ENCODE measurements around the gene IRAK2. TPM values are rescaled to one million over a fixed set of nuclear protein-coding genes. Genes with fewer than 3 reads are reported as not detected.
"Not testable (repeated sequence)": the region's sequence is repeated elsewhere in the genome, so short reads cannot be mapped to it uniquely, and the experiment has no call there.

Gene IRAK2
- total RNA-seq, 1 donor from 2014 or later, result 2.4 TPM

GRCh38 chr3:10262027-10262426 lies 97.3 kb downstream of the IRAK2 start:
- no peak for DNase-seq (ENCODE audit: low spot score)
- Mint-ChIP-seq H3K27me3 (ENCODE audit: low read depth) (no peaks in the 10 kb centered on the region), H3K4me1 (ENCODE audit: low read depth) (peaks cover 49% of the 10 kb centered on the region), H3K27ac (peak overlapping the region; percentile 44), H3K9me3 (no peaks in the 10 kb centered on the region), H3K36me3 (ENCODE audit: low read depth) (peaks cover 86% of the 10 kb centered on the region), H3K4me3 (ENCODE audit: low read depth) (no peak overlapping the region)
- intact Hi-C loops (cut with micrococcal nuclease), result no loop called here

GRCh38 chr3:10263646-10264363 lies 99.1 kb downstream of the IRAK2 start:
- Mint-ChIP-seq H3K27ac (peak overlapping the region; percentile 63), H3K9me3 (no peaks in the 10 kb centered on the region), H3K27me3 (ENCODE audit: low read depth) (no peaks in the 10 kb centered on the region), H3K4me1 (ENCODE audit: low read depth) (peaks cover 56% of the 10 kb centered on the region), H3K36me3 (ENCODE audit: low read depth) (peaks cover 87% of the 10 kb centered on the region), H3K4me3 (ENCODE audit: low read depth) (peak overlapping the region; percentile 41)
- peak; percentile 53 for DNase-seq (ENCODE audit: low spot score)
- intact Hi-C loops (cut with micrococcal nuclease), result no loop called here

- intact Hi-C loops (cut with micrococcal nuclease), result no loop called here
- Mint-ChIP-seq H3K27me3 (ENCODE audit: low read depth) (no peaks in the 10 kb centered on the region), H3K36me3 (ENCODE audit: low read depth) (peaks cover 82% of the 10 kb centered on the region), H3K4me1 (ENCODE audit: low read depth) (peaks cover 43% of the 10 kb centered on the region), H3K27ac (peak overlapping the region; percentile 42), H3K9me3 (no peaks in the 10 kb centered on the region), H3K4me3 (ENCODE audit: low read depth) (no peak overlapping the region)
- no peak for DNase-seq (ENCODE audit: low spot score)
Measured at GRCh38 chr3:10265833-10266232, 101.1 kb downstream of the IRAK2 start.

- H3K27ac Mint-ChIP-seq; DNase-seq (ENCODE audit: low spot score); H3K9me3 Mint-ChIP-seq; H3K27me3 Mint-ChIP-seq (ENCODE audit: low read depth); intact Hi-C loops (cut with micrococcal nuclease); H3K4me3 Mint-ChIP-seq (ENCODE audit: low read depth): not testable (repeated sequence)
- Mint-ChIP-seq H3K36me3 (ENCODE audit: low read depth) (peaks cover 83% of the 10 kb centered on the region), H3K4me1 (ENCODE audit: low read depth) (peaks cover 38% of the 10 kb centered on the region)
Measured at GRCh38 chr3:10266936-10267335, 102.2 kb downstream of the IRAK2 start.

GRCh38 chr3:10268116-10268515 lies 103.4 kb downstream of the IRAK2 start:
- Mint-ChIP-seq H3K4me1 (ENCODE audit: low read depth) (peaks cover 36% of the 10 kb centered on the region), H3K4me3 (ENCODE audit: low read depth) (no peak overlapping the region), H3K36me3 (ENCODE audit: low read depth) (peaks cover 82% of the 10 kb centered on the region), H3K27me3 (ENCODE audit: low read depth) (no peaks in the 10 kb centered on the region), H3K27ac (no peak overlapping the region), H3K9me3 (no peaks in the 10 kb centered on the region)
- DNase-seq (ENCODE audit: low spot score), result no peak
- intact Hi-C loops (cut with micrococcal nuclease), result no loop called here

GRCh38 chr3:10268930-10269329 lies 104.2 kb downstream of the IRAK2 start:
- Mint-ChIP-seq H3K9me3 (no peaks in the 10 kb centered on the region), H3K4me3 (ENCODE audit: low read depth) (no peak overlapping the region), H3K36me3 (ENCODE audit: low read depth) (peaks cover 81% of the 10 kb centered on the region), H3K27me3 (ENCODE audit: low read depth) (no peaks in the 10 kb centered on the region), H3K27ac (no peak overlapping the region), H3K4me1 (ENCODE audit: low read depth) (peaks cover 34% of the 10 kb centered on the region)
- DNase-seq (ENCODE audit: low spot score), result no peak
- intact Hi-C loops (cut with micrococcal nuclease), result no loop called here

GRCh38 chr3:10269443-10269842 lies 104.7 kb downstream of the IRAK2 start:
- Mint-ChIP-seq H3K4me1 (ENCODE audit: low read depth) (peaks cover 35% of the 10 kb centered on the region), H3K4me3 (ENCODE audit: low read depth) (no peak overlapping the region), H3K36me3 (ENCODE audit: low read depth) (peaks cover 81% of the 10 kb centered on the region), H3K27ac (no peak overlapping the region), H3K9me3 (no peaks in the 10 kb centered on the region), H3K27me3 (ENCODE audit: low read depth) (no peaks in the 10 kb centered on the region)
- intact Hi-C loops (cut with micrococcal nuclease), result no loop called here
- no peak for DNase-seq (ENCODE audit: low spot score)

- peaks cover 27% of the 10 kb centered on the region for H3K4me1 Mint-ChIP-seq (ENCODE audit: low read depth)
- H3K27me3 Mint-ChIP-seq (ENCODE audit: low read depth); intact Hi-C loops (cut with micrococcal nuclease); H3K4me3 Mint-ChIP-seq (ENCODE audit: low read depth); H3K9me3 Mint-ChIP-seq; DNase-seq (ENCODE audit: low spot score); H3K27ac Mint-ChIP-seq: not testable (repeated sequence)
- H3K36me3 Mint-ChIP-seq (ENCODE audit: low read depth), result peaks cover 80% of the 10 kb centered on the region
Measured at GRCh38 chr3:10272476-10272875, 107.8 kb downstream of the IRAK2 start.

- H3K9me3 Mint-ChIP-seq, result no peaks in the 10 kb centered on the region
- H3K4me3 Mint-ChIP-seq (ENCODE audit: low read depth), result no peak overlapping the region
- intact Hi-C loops (cut with micrococcal nuclease), result no loop called here
- no peak for DNase-seq (ENCODE audit: low spot score)
- H3K4me1 Mint-ChIP-seq (ENCODE audit: low read depth), result peaks cover 28% of the 10 kb centered on the region
- H3K27ac Mint-ChIP-seq, result peak overlapping the region; percentile 43
- peaks cover 82% of the 10 kb centered on the region for H3K36me3 Mint-ChIP-seq (ENCODE audit: low read depth)
- H3K27me3 Mint-ChIP-seq (ENCODE audit: low read depth), result no peaks in the 10 kb centered on the region
Measured at GRCh38 chr3:10272977-10273376, 108.3 kb downstream of the IRAK2 start.

GRCh38 chr3:10273702-10274305 lies 109.1 kb downstream of the IRAK2 start:
- Mint-ChIP-seq H3K4me1 (ENCODE audit: low read depth) (peaks cover 29% of the 10 kb centered on the region), H3K27ac (no peak overlapping the region), H3K9me3 (no peaks in the 10 kb centered on the region), H3K27me3 (ENCODE audit: low read depth) (no peaks in the 10 kb centered on the region), H3K4me3 (ENCODE audit: low read depth) (no peak overlapping the region), H3K36me3 (ENCODE audit: low read depth) (peaks cover 81% of the 10 kb centered on the region)
- intact Hi-C loops (cut with micrococcal nuclease), result no loop called here
- DNase-seq (ENCODE audit: low spot score), result no peak

- Mint-ChIP-seq H3K27me3 (ENCODE audit: low read depth) (no peaks in the 10 kb centered on the region), H3K4me1 (ENCODE audit: low read depth) (peaks cover 32% of the 10 kb centered on the region), H3K27ac (peak overlapping the region; percentile 52), H3K9me3 (no peaks in the 10 kb centered on the region), H3K4me3 (ENCODE audit: low read depth) (no peak overlapping the region), H3K36me3 (ENCODE audit: low read depth) (peaks cover 84% of the 10 kb centered on the region)
- intact Hi-C loops (cut with micrococcal nuclease), result no loop called here
- no peak for DNase-seq (ENCODE audit: low spot score)
Measured at GRCh38 chr3:10274601-10275000, 109.9 kb downstream of the IRAK2 start.

GRCh38 chr3:10277115-10277625 lies 112.5 kb downstream of the IRAK2 start:
- DNase-seq (ENCODE audit: low spot score), result no peak
- Mint-ChIP-seq H3K4me3 (ENCODE audit: low read depth) (no peak overlapping the region), H3K27me3 (ENCODE audit: low read depth) (no peaks in the 10 kb centered on the region), H3K4me1 (ENCODE audit: low read depth) (peaks cover 38% of the 10 kb centered on the region), H3K36me3 (ENCODE audit: low read depth) (peaks cover 81% of the 10 kb centered on the region), H3K27ac (no peak overlapping the region), H3K9me3 (no peaks in the 10 kb centered on the region)
- intact Hi-C loops (cut with micrococcal nuclease), result no loop called here

- peaks cover 78% of the 10 kb centered on the region for H3K36me3 Mint-ChIP-seq (ENCODE audit: low read depth)
Measured at GRCh38 chr3:10278501-10278900, 113.8 kb downstream of the IRAK2 start.

More at GRCh38 chr3:10278501-10278900, 113.8 kb downstream of the IRAK2 start:
- intact Hi-C loops (cut with micrococcal nuclease), result no loop called here
- no peaks in the 10 kb centered on the region for H3K27me3 Mint-ChIP-seq (ENCODE audit: low read depth)
- peaks cover 37% of the 10 kb centered on the region for H3K4me1 Mint-ChIP-seq (ENCODE audit: low read depth)
- H3K4me3 Mint-ChIP-seq (ENCODE audit: low read depth), result no peak overlapping the region
- no peaks in the 10 kb centered on the region for H3K9me3 Mint-ChIP-seq
- no peak for DNase-seq (ENCODE audit: low spot score)
- no peak overlapping the region for H3K27ac Mint-ChIP-seq
